Endothelial cell (in vitro differentiated cells): Measurements from ENCODE around the gene TGFB3. TPM values are rescaled to one million over a fixed set of nuclear protein-coding genes. Genes with fewer than 3 reads are reported as not detected.
A peak's percentile ranks its signal among the peaks of the same experiment; 100 is the strongest.
"Not testable (repeated sequence)": the region's sequence is repeated elsewhere in the genome, so short reads cannot be mapped to it uniquely, and the experiment has no call there.

Experiments used
- DNase-seq: peaks from one replicate; pipeline ENCODE4 v3.0.0; 2021; ENCODE audit warnings: low spot score
- H3K27ac Mint-ChIP-seq: one replicate; pipeline ENCODE4 v1.8.0; 2021; ENCODE audit warnings: mixed read lengths, inconsistent platforms; ENCODE audit not compliant: unreplicated experiment
- H3K27me3 Mint-ChIP-seq: one replicate; pipeline ENCODE4 v1.8.0; 2021; ENCODE audit warnings: mild to moderate bottlenecking, moderate library complexity, mixed read lengths, inconsistent platforms; ENCODE audit not compliant: unreplicated experiment
- H3K36me3 Mint-ChIP-seq: one replicate; pipeline ENCODE4 v1.8.0; 2021; ENCODE audit warnings: mild to moderate bottlenecking, low read depth, mixed read lengths, inconsistent platforms; ENCODE audit not compliant: unreplicated experiment
- H3K4me1 Mint-ChIP-seq: one replicate; pipeline ENCODE4 v1.8.0; 2021; ENCODE audit warnings: mild to moderate bottlenecking, mixed read lengths, inconsistent platforms; ENCODE audit not compliant: unreplicated experiment
- H3K4me3 Mint-ChIP-seq: one replicate; pipeline ENCODE4 v1.8.0; 2021; ENCODE audit warnings: mild to moderate bottlenecking, mixed read lengths, inconsistent platforms; ENCODE audit not compliant: unreplicated experiment
- H3K9me3 Mint-ChIP-seq: one replicate; pipeline ENCODE4 v1.8.0; 2021; ENCODE audit warnings: mixed read lengths, inconsistent platforms; ENCODE audit not compliant: unreplicated experiment
- CTCF ChIP-seq: fragments of 200-600 bp; sonication (generic); IDR thresholded peaks from one replicate; pipeline ENCODE4 v1.5.0; 2021; ENCODE audit warnings: antibody characterized with exemption; ENCODE audit not compliant: unreplicated experiment
- total RNA-seq: library from RNA; stranded (reverse); fragmentation: NEBNext Ultra II Directional; extraction: Animal tissue kit (Norgen Biotek cat#: 25700); gene quantifications from one replicate; pipeline ENCODE4 v1.2.1, GENCODE V29; 2021; ENCODE audit not compliant: unreplicated experiment

The TGFB3 gene
- total RNA-seq, 1 donor from 2014 or later = 1.5 TPM

- H3K4me1 Mint-ChIP-seq = peaks cover 4% of the 10 kb centered on the region
- peaks cover 7% of the 10 kb centered on the region for H3K36me3 Mint-ChIP-seq
- TF ChIP-seq CTCF = no peak
- H3K9me3 Mint-ChIP-seq = no peaks in the 10 kb centered on the region
- no peak overlapping the region for H3K4me3 Mint-ChIP-seq
- H3K27me3 Mint-ChIP-seq = peaks cover 1% of the 10 kb centered on the region
- no peak overlapping the region for H3K27ac Mint-ChIP-seq
- no peak for DNase-seq
Measured at GRCh38 chr14:75928690-75929181, 53.1 kb downstream of the TGFB3 start.

GRCh38 chr14:75927564-75928087, 54.2 kb downstream of the TGFB3 start:
- Mint-ChIP-seq H3K27ac (no peak overlapping the region), H3K27me3 (peaks cover 1% of the 10 kb centered on the region), H3K4me1 (peaks cover 4% of the 10 kb centered on the region), H3K36me3 (peaks cover 7% of the 10 kb centered on the region), H3K9me3 (no peaks in the 10 kb centered on the region), H3K4me3 (no peak overlapping the region)
- TF ChIP-seq CTCF = no peak
- no peak for DNase-seq

GRCh38 chr14:75926431-75927115, 55.2 kb downstream of the TGFB3 start:
- DNase-seq = no peak
- Mint-ChIP-seq H3K9me3 (no peaks in the 10 kb centered on the region), H3K4me1 (peaks cover 4% of the 10 kb centered on the region), H3K36me3 (peaks cover 7% of the 10 kb centered on the region), H3K4me3 (peak overlapping the region; percentile 66), H3K27ac (no peak overlapping the region), H3K27me3 (peaks cover 2% of the 10 kb centered on the region)
- TF ChIP-seq CTCF = peak; percentile 37

GRCh38 chr14:75925141-75925840, 56.5 kb downstream of the TGFB3 start:
- not testable (repeated sequence) for DNase-seq, H3K4me3 Mint-ChIP-seq
- H3K36me3 Mint-ChIP-seq = peaks cover 15% of the 10 kb centered on the region

GRCh38 chr14:75920421-75920820, 61.4 kb downstream of the TGFB3 start:
- not testable (repeated sequence) for H3K9me3 Mint-ChIP-seq, H3K4me3 Mint-ChIP-seq, H3K27me3 Mint-ChIP-seq, H3K27ac Mint-ChIP-seq, DNase-seq, H3K4me1 Mint-ChIP-seq
- H3K36me3 Mint-ChIP-seq = peaks cover 13% of the 10 kb centered on the region

More at GRCh38 chr14:75925141-75925840, 56.5 kb downstream of the TGFB3 start:
- not testable (repeated sequence) for H3K27me3 Mint-ChIP-seq, H3K9me3 Mint-ChIP-seq, H3K4me1 Mint-ChIP-seq, H3K27ac Mint-ChIP-seq
